Activated CD4-positive, alpha-beta memory T cell treated with anti-CD3 and anti-CD28 coated beads for 36 hours (primary cell): ENCODE data around the gene CA10. TPM values are rescaled to one million over a fixed set of nuclear protein-coding genes. Genes with fewer than 3 reads are reported as not detected.

Experiments
- CTCF ChIA-PET: fragments of 350-600 bp; sonication (Branson Sonifier 250); formaldehyde crosslinking; loops from one replicate; lab custom pipeline; 2021; ENCODE audit warnings: antibody characterized with exemption, inconsistent platforms; lab: Charles Lee
- POLR2A ChIA-PET: fragments of 350-600 bp; sonication (Branson Sonifier 250); formaldehyde crosslinking; loops from one replicate; lab custom pipeline; 2021; ENCODE audit warnings: antibody characterized with exemption; lab: Charles Lee
- DNase-seq: peaks from one replicate; pipeline ENCODE4 v3.0.0-alpha.2; 2020
- H3K27ac Mint-ChIP-seq: one replicate; pipeline ENCODE4 v1.8.0; 2021; ENCODE audit warnings: mixed read lengths
- H3K27me3 Mint-ChIP-seq: one replicate; pipeline ENCODE4 v1.8.0; 2021; ENCODE audit warnings: mixed read lengths
- H3K36me3 Mint-ChIP-seq: one replicate; pipeline ENCODE4 v1.8.0; 2021; ENCODE audit warnings: mixed read lengths
- H3K4me1 Mint-ChIP-seq: one replicate; pipeline ENCODE4 v1.8.0; 2021; ENCODE audit warnings: low read depth, mixed read lengths
- H3K4me3 Mint-ChIP-seq: one replicate; pipeline ENCODE4 v1.8.0; 2021; ENCODE audit warnings: mild to moderate bottlenecking, mixed read lengths
- H3K9me3 Mint-ChIP-seq: one replicate; pipeline ENCODE4 v1.8.0; 2021; ENCODE audit warnings: mixed read lengths
- intact Hi-C: fragments of 100-400 bp; cut with micrococcal nuclease; formaldehyde crosslinking; loops from one replicate; pipeline ENCODE4 v1.15.1; 2023
- total RNA-seq, 2 experiments: library from RNA; stranded (reverse); gene quantifications; one replicate each; pipeline ENCODE4 v1.2.3, GENCODE V29; 2021

Gene CA10
- total RNA-seq, 2 experiments from 2014 or later: not detected

- Mint-ChIP-seq H3K27me3 (no peaks in the 10 kb centered on the region), H3K9me3 (no peaks in the 10 kb centered on the region)
- intact Hi-C loops: no loop called here
Measured at GRCh38 chr17:51598824-51599223, 559.7 kb downstream of the CA10 start.

GRCh38 chr17:51597345-51597744, 561.2 kb downstream of the CA10 start:
- no peaks in the 10 kb centered on the region for H3K36me3 Mint-ChIP-seq
- no peak overlapping the region for H3K27ac Mint-ChIP-seq
- H3K4me1 Mint-ChIP-seq: no peaks in the 10 kb centered on the region
- no peaks in the 10 kb centered on the region for H3K27me3 Mint-ChIP-seq
- ChIA-PET POLR2A (no interaction called here), CTCF (no interaction called here)
- H3K4me3 Mint-ChIP-seq: no peak overlapping the region
- no peaks in the 10 kb centered on the region for H3K9me3 Mint-ChIP-seq
- no peak for DNase-seq
- intact Hi-C loops: no loop called here

More at GRCh38 chr17:51598824-51599223, 559.7 kb downstream of the CA10 start:
- ChIA-PET CTCF (interaction anchor here (0.5 kb wide), 1 partner anchor 228 kb away, joined by 3 read pairs; no protein-coding TSS in a partner anchor), POLR2A (no interaction called here)
- DNase-seq: no peak
- Mint-ChIP-seq H3K27ac (no peak overlapping the region), H3K4me3 (no peak overlapping the region), H3K36me3 (no peaks in the 10 kb centered on the region), H3K4me1 (no peaks in the 10 kb centered on the region)

- no peaks in the 10 kb centered on the region for H3K36me3 Mint-ChIP-seq
- CTCF ChIA-PET: interaction anchor here (0.6 kb wide), 1 partner anchor 54 kb away, joined by 3 read pairs; no protein-coding TSS in a partner anchor
- H3K27me3 Mint-ChIP-seq: no peaks in the 10 kb centered on the region
- H3K9me3 Mint-ChIP-seq: no peaks in the 10 kb centered on the region
- intact Hi-C loops: no loop called here
- DNase-seq: no peak
- no peaks in the 10 kb centered on the region for H3K4me1 Mint-ChIP-seq
- H3K4me3 Mint-ChIP-seq: no peak overlapping the region
- no peak overlapping the region for H3K27ac Mint-ChIP-seq
- POLR2A ChIA-PET: no interaction called here
Measured at GRCh38 chr17:51595826-51596398, 562.6 kb downstream of the CA10 start.

- H3K9me3 Mint-ChIP-seq: peaks cover 16% of the 10 kb centered on the region
- H3K27ac Mint-ChIP-seq: no peak overlapping the region
- no peaks in the 10 kb centered on the region for H3K36me3 Mint-ChIP-seq
- intact Hi-C loops: no loop called here
- POLR2A ChIA-PET: no interaction called here
- no peak overlapping the region for H3K4me3 Mint-ChIP-seq
- H3K27me3 Mint-ChIP-seq: no peaks in the 10 kb centered on the region
- no peak for DNase-seq
- CTCF ChIA-PET: no interaction called here
- H3K4me1 Mint-ChIP-seq: no peaks in the 10 kb centered on the region
Measured at GRCh38 chr17:51590071-51590656, 568.4 kb downstream of the CA10 start.

GRCh38 chr17:51588063-51588462, 570.5 kb downstream of the CA10 start:
- DNase-seq: no peak
- intact Hi-C loops: no loop called here

GRCh38 chr17:51587516-51587915, 571.0 kb downstream of the CA10 start:
- no peak for DNase-seq
- POLR2A ChIA-PET: no interaction called here
- CTCF ChIA-PET: interaction anchor here (0.6 kb wide), 1 partner anchor 69 kb away, joined by 3 read pairs; no protein-coding TSS in a partner anchor
- H3K9me3 Mint-ChIP-seq: peaks cover 16% of the 10 kb centered on the region
- no peaks in the 10 kb centered on the region for H3K36me3 Mint-ChIP-seq
- H3K27ac Mint-ChIP-seq: no peak overlapping the region
- H3K27me3 Mint-ChIP-seq: peaks cover 1% of the 10 kb centered on the region
- H3K4me3 Mint-ChIP-seq: no peak overlapping the region
- intact Hi-C loops: no loop called here
- H3K4me1 Mint-ChIP-seq: no peaks in the 10 kb centered on the region

More at GRCh38 chr17:51588063-51588462, 570.5 kb downstream of the CA10 start:
- ChIA-PET CTCF (interaction anchor here (0.6 kb wide), 1 partner anchor 69 kb away, joined by 3 read pairs; no protein-coding TSS in a partner anchor), POLR2A (no interaction called here)
- no peak overlapping the region for H3K27ac Mint-ChIP-seq
- H3K4me1 Mint-ChIP-seq: no peaks in the 10 kb centered on the region
- no peak overlapping the region for H3K4me3 Mint-ChIP-seq
- no peaks in the 10 kb centered on the region for H3K36me3 Mint-ChIP-seq
- peaks cover 1% of the 10 kb centered on the region for H3K27me3 Mint-ChIP-seq
- peaks cover 16% of the 10 kb centered on the region for H3K9me3 Mint-ChIP-seq

GRCh38 chr17:51585514-51586104, 572.9 kb downstream of the CA10 start:
- DNase-seq: peak; percentile 12
- Mint-ChIP-seq H3K4me1 (no peaks in the 10 kb centered on the region), H3K27ac (no peak overlapping the region), H3K36me3 (no peaks in the 10 kb centered on the region), H3K9me3 (peaks cover 16% of the 10 kb centered on the region), H3K27me3 (peaks cover 1% of the 10 kb centered on the region), H3K4me3 (no peak overlapping the region)
- intact Hi-C loops: no loop called here
- ChIA-PET POLR2A (no interaction called here), CTCF (interaction anchor here (1.2 kb wide), 1 partner anchor 214 kb away, joined by 3 read pairs; no protein-coding TSS in a partner anchor)

- H3K27ac Mint-ChIP-seq: no peak overlapping the region
- peaks cover 9% of the 10 kb centered on the region for H3K9me3 Mint-ChIP-seq
- no peak overlapping the region for H3K4me3 Mint-ChIP-seq
- intact Hi-C loops: no loop called here
- H3K27me3 Mint-ChIP-seq: peaks cover 8% of the 10 kb centered on the region
- CTCF ChIA-PET: no interaction called here
- no peak for DNase-seq
- POLR2A ChIA-PET: no interaction called here
- H3K36me3 Mint-ChIP-seq: no peaks in the 10 kb centered on the region
- no peaks in the 10 kb centered on the region for H3K4me1 Mint-ChIP-seq
Measured at GRCh38 chr17:51580869-51581268, 577.6 kb downstream of the CA10 start.
